Measurements from ENCODE around the gene STX18.

GRCh38 chr4:4456351-4456750 lies 85.5 kb downstream of the STX18 start:
- no peak for TF ChIP-seq CTCF (IDR thresholded peaks at IDR 0.05)
- no peak for TF ChIP-seq POLR2A (IDR thresholded peaks at IDR 0.05)
- no peak for TF ChIP-seq POLR2AphosphoS5 (IDR thresholded peaks at IDR 0.05)
- no peak for TF ChIP-seq EP300 (IDR thresholded peaks at IDR 0.05)

Measured in suprapubic skin (tissue), 4 donors.